ENCODE data around the gene JAM3.

Gene JAM3

GRCh38 chr11:134120143-134120850 is 51.4 kb downstream of the JAM3 start:
- Histone ChIP-seq H3K27ac (ENCODE audit: low read depth, low read length) (peak overlapping the region; percentile 25), H3K4me3 (ENCODE audit: low read depth in 1 of 5, low read length in 5 of 5) (peak overlapping the region in 4 of 5 donors; percentile 3 to 37 (median 32)), H3K9me3 (ENCODE audit: control insufficient read depth in 5 of 5, low read length in 5 of 5) (no peaks in the 10 kb centered on the region), H3K9ac (ENCODE audit: low read length in 5 of 5) (peak overlapping the region in 1 of 5 donors; percentile 35), H3K36me3 (ENCODE audit: control insufficient read depth in 5 of 5, insufficient read depth in 5 of 5, low read length in 5 of 5) (no peaks in the 10 kb centered on the region), H3K4me1 (ENCODE audit: control insufficient read depth in 5 of 5, insufficient read depth in 5 of 5, low read length in 5 of 5) (peaks cover 0 to 36% (median 32%) of the 10 kb centered on the region in 5 donors), H3K27me3 (ENCODE audit: control insufficient read depth in 5 of 5, insufficient read depth in 4 of 5, low read length in 5 of 5) (peaks cover 0 to 24% (median 11%) of the 10 kb centered on the region in 5 donors)

- Histone ChIP-seq H3K9ac (ENCODE audit: low read length in 5 of 5) (peak overlapping the region in 2 of 5 donors; percentile 5 to 20), H3K4me1 (ENCODE audit: control insufficient read depth in 5 of 5, insufficient read depth in 5 of 5, low read length in 5 of 5) (peaks cover 0 to 44% (median 35%) of the 10 kb centered on the region in 5 donors), H3K9me3 (ENCODE audit: control insufficient read depth in 5 of 5, low read length in 5 of 5) (no peaks in the 10 kb centered on the region), H3K36me3 (ENCODE audit: control insufficient read depth in 5 of 5, insufficient read depth in 5 of 5, low read length in 5 of 5) (no peaks in the 10 kb centered on the region), H3K4me3 (ENCODE audit: low read depth in 1 of 5, low read length in 5 of 5) (peak overlapping the region; percentile 3 to 39 (median 33)), H3K27ac (ENCODE audit: low read depth, low read length) (peak overlapping the region; percentile 25), H3K27me3 (ENCODE audit: control insufficient read depth in 5 of 5, insufficient read depth in 4 of 5, low read length in 5 of 5) (peaks cover 0 to 24% (median 14%) of the 10 kb centered on the region in 5 donors)
Observed at GRCh38 chr11:134120921-134121526, 52.2 kb downstream of the JAM3 start.

- Histone ChIP-seq H3K36me3 (ENCODE audit: control insufficient read depth in 5 of 5, insufficient read depth in 5 of 5, low read length in 5 of 5) (no peaks in the 10 kb centered on the region), H3K9me3 (ENCODE audit: control insufficient read depth in 5 of 5, low read length in 5 of 5) (no peaks in the 10 kb centered on the region), H3K4me3 (ENCODE audit: low read depth in 1 of 5, low read length in 5 of 5) (peak overlapping the region; percentile 52 to 67 (median 63)), H3K27ac (ENCODE audit: low read depth, low read length) (no peak overlapping the region), H3K9ac (ENCODE audit: low read length in 5 of 5) (peak overlapping the region in 3 of 5 donors; percentile 33 to 64 (median 47)), H3K4me1 (ENCODE audit: control insufficient read depth in 5 of 5, insufficient read depth in 5 of 5, low read length in 5 of 5) (peaks cover 0 to 47% (median 32%) of the 10 kb centered on the region in 5 donors), H3K27me3 (ENCODE audit: control insufficient read depth in 5 of 5, insufficient read depth in 4 of 5, low read length in 5 of 5) (peaks cover 0 to 21% (median 16%) of the 10 kb centered on the region in 5 donors)
Observed at GRCh38 chr11:134124660-134125451, 56.0 kb downstream of the JAM3 start.

- Histone ChIP-seq H3K27me3 (ENCODE audit: control insufficient read depth in 5 of 5, insufficient read depth in 4 of 5, low read length in 5 of 5) (peaks cover 0 to 21% (median 16%) of the 10 kb centered on the region in 5 donors), H3K36me3 (ENCODE audit: control insufficient read depth in 5 of 5, insufficient read depth in 5 of 5, low read length in 5 of 5) (no peaks in the 10 kb centered on the region), H3K9me3 (ENCODE audit: control insufficient read depth in 5 of 5, low read length in 5 of 5) (no peaks in the 10 kb centered on the region), H3K27ac (ENCODE audit: low read depth, low read length) (no peak overlapping the region), H3K9ac (ENCODE audit: low read length in 5 of 5) (peak overlapping the region in 1 of 5 donors; percentile 64), H3K4me3 (ENCODE audit: low read depth in 1 of 5, low read length in 5 of 5) (peak overlapping the region in 4 of 5 donors; percentile 59 to 67 (median 64)), H3K4me1 (ENCODE audit: control insufficient read depth in 5 of 5, insufficient read depth in 5 of 5, low read length in 5 of 5) (peaks cover 0 to 40% (median 26%) of the 10 kb centered on the region in 5 donors)
Observed at GRCh38 chr11:134125507-134125906, 56.6 kb downstream of the JAM3 start.

GRCh38 chr11:134126217-134126822 is 57.4 kb downstream of the JAM3 start:
- H3K27me3 ChIP-seq (ENCODE audit: control insufficient read depth in 5 of 5, insufficient read depth in 4 of 5, low read length in 5 of 5), result peaks cover 0 to 18% (median 15%) of the 10 kb centered on the region in 5 donors
- H3K4me1 ChIP-seq (ENCODE audit: control insufficient read depth in 5 of 5, insufficient read depth in 5 of 5, low read length in 5 of 5), result peaks cover 0 to 32% (median 17%) of the 10 kb centered on the region in 5 donors
- no peak overlapping the region for H3K9ac ChIP-seq (ENCODE audit: low read length in 5 of 5)
- H3K9me3 ChIP-seq (ENCODE audit: control insufficient read depth in 5 of 5, low read length in 5 of 5), result peaks cover 0 to 3% (median under 1%) of the 10 kb centered on the region in 5 donors
- no peaks in the 10 kb centered on the region for H3K36me3 ChIP-seq (ENCODE audit: control insufficient read depth in 5 of 5, insufficient read depth in 5 of 5, low read length in 5 of 5)
- H3K27ac ChIP-seq (ENCODE audit: low read depth, low read length), result no peak overlapping the region
- no peak overlapping the region for H3K4me3 ChIP-seq (ENCODE audit: low read depth in 1 of 5, low read length in 5 of 5)

- H3K4me1 ChIP-seq (ENCODE audit: control insufficient read depth in 5 of 5, insufficient read depth in 5 of 5, low read length in 5 of 5), result no peaks in the 10 kb centered on the region
- H3K9me3 ChIP-seq (ENCODE audit: control insufficient read depth in 5 of 5, low read length in 5 of 5), result peaks cover 2 to 18% (median 14%) of the 10 kb centered on the region in 5 donors
- H3K9ac ChIP-seq (ENCODE audit: low read length in 5 of 5), result no peak overlapping the region
- H3K36me3 ChIP-seq (ENCODE audit: control insufficient read depth in 5 of 5, insufficient read depth in 5 of 5, low read length in 5 of 5), result no peaks in the 10 kb centered on the region
- peaks cover 0 to 3% (median 2%) of the 10 kb centered on the region in 5 donors for H3K27me3 ChIP-seq (ENCODE audit: control insufficient read depth in 5 of 5, insufficient read depth in 4 of 5, low read length in 5 of 5)
- no peak overlapping the region for H3K27ac ChIP-seq (ENCODE audit: low read depth, low read length)
- no peak overlapping the region for H3K4me3 ChIP-seq (ENCODE audit: low read depth in 1 of 5, low read length in 5 of 5)
Observed at GRCh38 chr11:134131628-134132244, 62.9 kb downstream of the JAM3 start.

- no peak overlapping the region for H3K27ac ChIP-seq (ENCODE audit: low read depth, low read length)
- H3K36me3 ChIP-seq (ENCODE audit: control insufficient read depth in 5 of 5, insufficient read depth in 5 of 5, low read length in 5 of 5), result no peaks in the 10 kb centered on the region
- peaks cover 2 to 18% (median 14%) of the 10 kb centered on the region in 5 donors for H3K9me3 ChIP-seq (ENCODE audit: control insufficient read depth in 5 of 5, low read length in 5 of 5)
- peaks cover 0 to 2% (median 0%) of the 10 kb centered on the region in 5 donors for H3K27me3 ChIP-seq (ENCODE audit: control insufficient read depth in 5 of 5, insufficient read depth in 4 of 5, low read length in 5 of 5)
- H3K9ac ChIP-seq (ENCODE audit: low read length in 5 of 5), result no peak overlapping the region
- no peak overlapping the region for H3K4me3 ChIP-seq (ENCODE audit: low read depth in 1 of 5, low read length in 5 of 5)
- no peaks in the 10 kb centered on the region for H3K4me1 ChIP-seq (ENCODE audit: control insufficient read depth in 5 of 5, insufficient read depth in 5 of 5, low read length in 5 of 5)
Observed at GRCh38 chr11:134132808-134133207, 63.9 kb downstream of the JAM3 start.

GRCh38 chr11:134134167-134134566 is 65.3 kb downstream of the JAM3 start:
- Histone ChIP-seq H3K36me3 (ENCODE audit: control insufficient read depth in 5 of 5, insufficient read depth in 5 of 5, low read length in 5 of 5) (no peaks in the 10 kb centered on the region), H3K9me3 (ENCODE audit: control insufficient read depth in 5 of 5, low read length in 5 of 5) (peaks cover 2 to 18% (median 14%) of the 10 kb centered on the region in 5 donors), H3K4me1 (ENCODE audit: control insufficient read depth in 5 of 5, insufficient read depth in 5 of 5, low read length in 5 of 5) (no peaks in the 10 kb centered on the region), H3K27ac (ENCODE audit: low read depth, low read length) (no peak overlapping the region), H3K9ac (ENCODE audit: low read length in 5 of 5) (no peak overlapping the region), H3K27me3 (ENCODE audit: control insufficient read depth in 5 of 5, insufficient read depth in 4 of 5, low read length in 5 of 5) (no peaks in the 10 kb centered on the region), H3K4me3 (ENCODE audit: low read depth in 1 of 5, low read length in 5 of 5) (no peak overlapping the region)

- H3K27me3 ChIP-seq (ENCODE audit: control insufficient read depth in 5 of 5, insufficient read depth in 4 of 5, low read length in 5 of 5), result no peaks in the 10 kb centered on the region
- peaks cover 0 to 7% (median 0%) of the 10 kb centered on the region in 5 donors for H3K36me3 ChIP-seq (ENCODE audit: control insufficient read depth in 5 of 5, insufficient read depth in 5 of 5, low read length in 5 of 5)
- H3K27ac ChIP-seq (ENCODE audit: low read depth, low read length), result no peak overlapping the region
- peaks cover 0 to 5% (median 0%) of the 10 kb centered on the region in 5 donors for H3K9me3 ChIP-seq (ENCODE audit: control insufficient read depth in 5 of 5, low read length in 5 of 5)
- H3K4me3 ChIP-seq (ENCODE audit: low read depth in 1 of 5, low read length in 5 of 5), result no peak overlapping the region
- no peak overlapping the region for H3K9ac ChIP-seq (ENCODE audit: low read length in 5 of 5)
- peaks cover 0 to 7% (median 0%) of the 10 kb centered on the region in 5 donors for H3K4me1 ChIP-seq (ENCODE audit: control insufficient read depth in 5 of 5, insufficient read depth in 5 of 5, low read length in 5 of 5)
Observed at GRCh38 chr11:134138376-134138775, 69.5 kb downstream of the JAM3 start.

All from subcutaneous abdominal adipose tissue (tissue), 5 donors.